ENCODE data around the gene ADK. TPM values are rescaled to one million over a fixed set of nuclear protein-coding genes. Genes with fewer than 3 reads are reported as not detected.

Gene ADK
- total and polyA plus RNA-seq, 2 of the 13 experiments (the other 11 are each of a cell fraction or from before 2014, with no cell fraction given), result 48.6 to 79.1 TPM

DNA sequence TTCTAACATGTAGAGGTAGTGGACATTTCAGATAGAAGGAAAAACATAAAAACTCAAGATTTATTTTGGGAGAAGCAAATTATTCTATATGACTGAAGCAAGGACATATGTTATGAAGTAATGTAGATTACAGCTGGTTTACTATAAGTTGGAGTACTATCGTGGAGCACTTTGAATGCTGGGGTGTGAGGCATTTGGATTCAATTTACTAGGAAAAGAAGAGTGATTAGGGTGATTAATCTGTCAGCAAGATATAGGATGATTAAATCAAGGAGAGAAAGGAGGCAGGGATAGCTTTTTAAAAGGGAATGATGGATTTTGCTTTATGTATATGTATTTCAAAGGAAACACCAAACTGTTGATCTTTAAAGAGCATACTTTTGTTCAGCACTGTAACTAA, 356.9 kb downstream of the ADK start:
- Histone ChIP-seq H3K36me3 (replicated peaks in 1 of 2; ENCODE audit: control insufficient read depth in 1 of 2, insufficient read depth in 2 of 2, low read length in 2 of 2) (peaks cover 1 to 5% of the 10 kb centered on the region in 2 experiments; a peak in 1 of 5 replicates), H4K20me1 (ENCODE audit: insufficient read depth, low read length) (no peaks in the 10 kb centered on the region), H3K9ac (ENCODE audit: insufficient read depth, low read depth, low read length) (no peak overlapping the region), H3K9me3 (ENCODE audit: low read length) (peaks cover 18% of the 10 kb centered on the region), H3K27me3 (ENCODE audit: control insufficient read depth in 1 of 2, insufficient read depth in 2 of 2, low read length in 2 of 2) (no peaks in the 10 kb centered on the region), H3K4me3 (replicated peaks in 1 of 3; ENCODE audit: insufficient read depth in 1 of 3, low read depth in 2 of 3, low read length in 3 of 3) (no peak overlapping the region), H3K4me2 (ENCODE audit: low read depth, low read length) (no peak overlapping the region), H3K4me1 (ENCODE audit: insufficient read depth, low read length) (no peaks in the 10 kb centered on the region; the same call in 1 of the 2 replicates), H3K79me2 (ENCODE audit: insufficient read depth, low read length) (no peaks in the 10 kb centered on the region), H3K27ac (ENCODE audit: extremely low read length, insufficient read depth, low read length) (no peak overlapping the region), H2AFZ (ENCODE audit: low read length) (no peak overlapping the region)
- CTCF ChIA-PET (ENCODE audit: low intra/inter-chr PET ratio, low total read pairs), result no interaction called here
- intact Hi-C loops (cut with micrococcal nuclease; ENCODE audit: unreplicated experiment) (no loop called here), in situ Hi-C loops (cut with HindIII; ENCODE audit: extremely low pct_ligation_motif_present, low pct_unique_long_range_greater_than_20kb) (no loop called here)
- TF ChIP-seq ZFP82 (CRISPR knock-in tag; IDR thresholded peaks at IDR 0.05; ENCODE audit: borderline replicate concordance) (no peak), RBM39 (IDR thresholded peaks at IDR 0.05; ENCODE audit: low read depth, low read length, poor library complexity, severe bottlenecking) (no peak), MLLT10 (CRISPR knock-in tag; IDR thresholded peaks at IDR 0.05) (no peak), NFKBIZ (CRISPR knock-in tag; IDR thresholded peaks at IDR 0.05) (no peak), NFKB2 (CRISPR knock-in tag; IDR thresholded peaks at IDR 0.05; ENCODE audit: borderline replicate concordance) (no peak), PTBP1 (IDR thresholded peaks at IDR 0.05; ENCODE audit: low read depth, low read length, poor library complexity, severe bottlenecking) (no peak), BORCS8-MEF2B (CRISPR knock-in tag; IDR thresholded peaks at IDR 0.05) (no peak)
- TF ChIP-seq, protein P1, sequence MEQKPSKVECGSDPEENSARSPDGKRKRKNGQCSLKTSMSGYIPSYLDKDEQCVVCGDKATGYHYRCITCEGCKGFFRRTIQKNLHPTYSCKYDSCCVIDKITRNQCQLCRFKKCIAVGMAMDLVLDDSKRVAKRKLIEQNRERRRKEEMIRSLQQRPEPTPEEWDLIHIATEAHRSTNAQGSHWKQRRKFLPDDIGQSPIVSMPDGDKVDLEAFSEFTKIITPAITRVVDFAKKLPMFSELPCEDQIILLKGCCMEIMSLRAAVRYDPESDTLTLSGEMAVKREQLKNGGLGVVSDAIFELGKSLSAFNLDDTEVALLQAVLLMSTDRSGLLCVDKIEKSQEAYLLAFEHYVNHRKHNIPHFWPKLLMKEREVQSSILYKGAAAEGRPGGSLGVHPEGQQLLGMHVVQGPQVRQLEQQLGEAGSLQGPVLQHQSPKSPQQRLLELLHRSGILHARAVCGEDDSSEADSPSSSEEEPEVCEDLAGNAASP (CRISPR knock-in tag; IDR thresholded peaks at IDR 0.05; ENCODE audit: borderline replicate concordance), result no peak
- POLR2A ChIA-PET, result no interaction called here
- no TSS peak for BruUV-seq (replicated peaks)
- no peak for ATAC-seq
- WGBS (ENCODE audit: low lambda C conversion rate), result 100% methylated on average over 1 of the region's 1 CpG
- no peak for FAIRE-seq
- DNase-seq (ENCODE audit: low spot score), result no peak

DNA sequence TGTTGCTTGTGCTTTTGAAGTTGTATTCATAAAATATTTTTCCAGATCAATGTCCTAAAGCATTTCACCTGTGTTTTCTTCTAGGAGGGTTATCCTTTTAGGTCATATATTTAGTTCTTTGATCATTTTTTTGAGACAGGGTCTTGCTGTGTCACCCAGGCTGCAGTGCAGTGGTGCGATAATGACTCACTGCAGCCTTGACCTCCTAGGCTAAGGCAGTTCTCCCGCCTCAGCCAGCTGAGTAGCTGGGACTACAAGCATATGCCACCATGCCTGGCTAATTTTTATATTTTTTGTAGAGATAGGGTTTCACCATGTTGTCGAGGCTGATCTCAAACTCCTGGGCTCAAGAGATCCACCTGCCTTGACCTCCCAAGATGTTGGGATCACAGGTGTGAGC, 359.6 kb downstream of the ADK start:
- BruUV-seq (replicated peaks), result no TSS peak
- no peak for FAIRE-seq
- H3K36me3 ChIP-seq (replicated peaks in 1 of 2; ENCODE audit: control insufficient read depth in 1 of 2, insufficient read depth in 2 of 2, low read length in 2 of 2), result peaks cover 1 to 9% of the 10 kb centered on the region in 2 experiments; a peak in 1 of 5 replicates

More for the DNA sequence above, 359.6 kb downstream of the ADK start:
- 95% methylated on average over 3 of the region's 3 CpGs for WGBS (ENCODE audit: low lambda C conversion rate)
- Histone ChIP-seq H3K79me2 (ENCODE audit: insufficient read depth, low read length) (peaks cover 2% of the 10 kb centered on the region), H2AFZ (ENCODE audit: low read length) (no peak overlapping the region), H3K4me3 (replicated peaks in 1 of 3; ENCODE audit: insufficient read depth in 1 of 3, low read depth in 2 of 3, low read length in 3 of 3) (no peak overlapping the region), H3K4me2 (ENCODE audit: low read depth, low read length) (no peak overlapping the region), H4K20me1 (ENCODE audit: insufficient read depth, low read length) (no peaks in the 10 kb centered on the region), H3K9ac (ENCODE audit: insufficient read depth, low read depth, low read length) (no peak overlapping the region), H3K4me1 (ENCODE audit: insufficient read depth, low read length) (no peaks in the 10 kb centered on the region), H3K9me3 (ENCODE audit: low read length) (peaks cover 28% of the 10 kb centered on the region), H3K27ac (ENCODE audit: extremely low read length, insufficient read depth, low read length) (no peak overlapping the region), H3K27me3 (ENCODE audit: control insufficient read depth in 1 of 2, insufficient read depth in 2 of 2, low read length in 2 of 2) (no peaks in the 10 kb centered on the region)
- CTCF ChIA-PET (ENCODE audit: low intra/inter-chr PET ratio, low total read pairs), result no interaction called here
- POLR2A ChIA-PET, result no interaction called here
- ATAC-seq (no peak), DNase-seq (ENCODE audit: low spot score) (peak; percentile 20)
- TF ChIP-seq FOSL2 (CRISPR knock-in tag; IDR thresholded peaks at IDR 0.05) (peak; percentile 75), NR2F6 (IDR thresholded peaks at IDR 0.05) (0 out of 2 replicates have a peak, but pooled peaks have one; percentile 23), NR2F6 (CRISPR knock-in tag; IDR thresholded peaks at IDR 0.05) (no peak), ZNF598 (CRISPR knock-in tag; IDR thresholded peaks at IDR 0.05; ENCODE audit: borderline replicate concordance) (no peak), RARA (CRISPR knock-in tag; IDR thresholded peaks at IDR 0.05) (0 out of 2 replicates have a peak, but pooled peaks have one; percentile 31)
- TF ChIP-seq, protein P2, sequence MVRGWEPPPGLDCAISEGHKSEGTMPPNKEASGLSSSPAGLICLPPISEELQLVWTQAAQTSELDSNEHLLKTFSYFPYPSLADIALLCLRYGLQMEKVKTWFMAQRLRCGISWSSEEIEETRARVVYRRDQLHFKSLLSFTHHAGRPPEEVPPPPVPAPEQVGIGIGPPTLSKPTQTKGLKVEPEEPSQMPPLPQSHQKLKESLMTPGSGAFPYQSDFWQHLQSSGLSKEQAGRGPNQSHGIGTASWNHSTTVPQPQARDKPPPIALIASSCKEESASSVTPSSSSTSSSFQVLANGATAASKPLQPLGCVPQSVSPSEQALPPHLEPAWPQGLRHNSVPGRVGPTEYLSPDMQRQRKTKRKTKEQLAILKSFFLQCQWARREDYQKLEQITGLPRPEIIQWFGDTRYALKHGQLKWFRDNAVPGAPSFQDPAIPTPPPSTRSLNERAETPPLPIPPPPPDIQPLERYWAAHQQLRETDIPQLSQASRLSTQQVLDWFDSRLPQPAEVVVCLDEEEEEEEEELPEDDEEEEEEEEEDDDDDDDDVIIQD (CRISPR knock-in tag; IDR thresholded peaks at IDR 0.05; ENCODE audit: low read depth), result peak; percentile 54; the same call in 1 of the 2 replicates
- intact Hi-C loops (cut with micrococcal nuclease; ENCODE audit: unreplicated experiment), result no loop called here
- in situ Hi-C loops (cut with HindIII; ENCODE audit: extremely low pct_ligation_motif_present, low pct_unique_long_range_greater_than_20kb), result no loop called here
